NCI-H1436 (cell line): ENCODE data around the gene TKT.
"Not testable (repeated sequence)": the region's sequence is repeated elsewhere in the genome, so short reads cannot be mapped to it uniquely, and the experiment has no call there.

Experiments
- DNase-seq: peaks from one replicate; lab custom pipeline; 2025; lab: John Stamatoyannopoulos, UW

Gene TKT

DNA sequence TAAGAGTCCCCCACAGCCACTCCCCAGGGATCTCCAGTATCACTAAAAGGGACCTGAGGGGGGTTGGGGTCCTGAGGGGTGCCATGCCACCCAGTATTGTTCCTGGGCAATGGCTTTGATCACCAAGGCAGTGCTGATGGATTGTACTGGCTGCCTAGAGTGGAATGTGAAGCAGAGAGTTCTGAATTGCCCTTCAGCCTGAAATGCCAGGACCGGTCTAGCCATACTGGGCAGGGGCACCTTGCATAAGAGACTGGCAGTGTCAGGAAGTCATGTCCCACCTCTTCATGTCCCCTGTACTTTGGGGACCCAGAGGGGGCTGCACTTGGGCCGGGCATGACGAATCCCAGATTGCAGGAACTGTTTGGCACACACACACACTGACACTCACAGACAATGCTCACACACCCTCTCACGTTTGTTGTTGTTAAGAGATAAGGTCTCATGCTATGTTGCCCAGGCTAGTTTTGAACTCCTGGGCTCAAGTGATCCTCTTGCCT is 4.5 kb upstream of the TKT start:
- DNase-seq, result no peak

DNA sequence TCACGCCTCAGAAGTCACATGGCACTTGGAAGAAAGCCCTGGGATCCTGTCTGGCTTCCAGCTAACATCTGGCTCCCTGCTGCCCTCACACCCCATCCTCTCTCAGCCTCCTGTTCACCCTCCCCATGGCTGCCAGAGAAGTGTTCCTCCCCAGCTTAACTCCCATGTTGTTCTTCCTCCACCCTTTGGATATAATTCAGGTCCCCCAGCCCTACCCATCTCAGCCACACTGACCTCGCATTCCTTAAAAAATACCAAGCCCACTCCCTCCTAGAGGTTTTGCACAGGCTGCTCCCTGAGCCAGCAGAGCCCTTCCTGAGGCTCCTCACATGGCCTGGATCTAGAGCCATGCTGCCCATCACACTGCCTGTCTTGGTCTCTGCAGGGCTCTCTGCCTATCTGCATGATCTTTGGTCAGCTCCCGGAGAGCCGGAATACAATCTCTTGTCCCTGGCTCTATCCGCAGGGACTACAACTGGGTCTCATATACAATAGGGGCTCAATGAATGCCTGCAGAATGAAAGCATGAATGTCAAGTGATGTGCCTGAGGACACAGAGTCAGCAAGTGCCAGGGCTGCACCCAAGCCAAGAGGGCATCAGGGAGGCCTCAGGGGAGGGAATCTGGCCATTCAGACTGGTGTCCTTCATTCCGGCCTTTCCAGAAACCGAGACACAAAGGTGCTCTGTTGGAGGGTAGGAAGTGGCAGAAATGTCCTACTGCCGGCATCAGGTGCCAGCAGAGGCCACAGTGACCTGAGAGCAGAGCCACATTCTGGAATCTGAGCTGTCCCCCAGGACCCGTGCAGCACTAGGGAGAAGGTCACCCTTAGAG is 3.8 kb upstream of the TKT start:
- DNase-seq, result no peak

DNA sequence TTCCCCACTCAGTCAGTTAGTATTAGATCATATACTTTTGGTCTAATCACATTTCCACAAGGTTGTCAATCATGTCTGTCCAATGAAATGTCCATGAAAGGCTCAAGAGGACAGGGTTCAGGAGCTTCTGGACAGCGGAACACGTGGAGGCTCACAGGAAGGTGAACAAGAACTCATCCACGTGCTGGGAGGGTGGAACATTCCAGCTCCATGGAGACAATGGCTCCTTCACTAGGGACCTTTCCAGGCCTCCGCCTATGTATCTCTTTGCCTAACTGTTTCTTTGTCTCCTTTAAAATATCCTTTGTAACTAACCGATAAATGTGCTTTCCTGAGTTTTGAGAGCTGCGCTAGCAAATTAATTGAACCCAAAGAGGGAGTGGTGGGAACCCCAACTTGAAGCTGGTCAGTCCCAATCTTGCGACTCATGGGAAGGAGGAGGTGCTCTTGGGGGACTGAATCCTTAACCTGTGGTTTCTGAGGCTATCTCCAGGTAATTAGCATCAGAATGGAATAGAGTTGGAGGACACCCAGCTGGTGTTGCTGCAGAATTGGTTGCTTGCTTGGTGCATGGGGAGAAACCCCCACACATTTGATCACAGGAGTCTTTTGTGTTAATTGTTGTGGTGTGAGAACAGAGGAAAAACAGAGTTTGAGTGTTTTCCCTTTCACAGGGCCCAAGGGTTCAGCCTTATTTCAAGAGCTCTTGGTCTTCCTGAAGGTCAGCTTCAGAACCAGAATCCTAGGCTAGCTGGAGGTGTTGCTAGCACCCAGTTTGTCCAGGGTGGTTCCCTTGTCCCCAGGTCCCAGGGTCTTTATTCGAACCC is 3.0 kb upstream of the TKT start:
- no peak for DNase-seq

DNA sequence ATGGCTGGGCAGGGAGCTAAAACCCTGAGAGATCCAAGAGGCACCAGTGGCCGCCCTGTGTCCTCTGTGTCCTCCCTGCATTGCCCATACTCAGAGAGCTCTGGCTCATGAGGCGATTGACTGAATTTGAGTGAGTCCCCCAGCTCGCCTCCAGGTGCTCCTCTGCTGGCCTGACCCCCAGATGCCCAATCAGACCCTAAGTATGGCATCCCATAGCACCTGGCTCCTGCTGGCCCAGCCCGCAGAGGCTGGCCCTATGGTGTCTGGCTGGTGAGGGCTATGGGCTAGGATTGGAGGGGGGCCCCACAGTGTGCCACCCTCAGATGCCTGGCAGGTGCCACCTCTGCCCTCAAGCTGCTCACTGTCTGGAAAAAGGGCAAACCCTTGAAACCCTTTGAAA is 1.6 kb upstream of the TKT start:
- no peak for DNase-seq

DNA sequence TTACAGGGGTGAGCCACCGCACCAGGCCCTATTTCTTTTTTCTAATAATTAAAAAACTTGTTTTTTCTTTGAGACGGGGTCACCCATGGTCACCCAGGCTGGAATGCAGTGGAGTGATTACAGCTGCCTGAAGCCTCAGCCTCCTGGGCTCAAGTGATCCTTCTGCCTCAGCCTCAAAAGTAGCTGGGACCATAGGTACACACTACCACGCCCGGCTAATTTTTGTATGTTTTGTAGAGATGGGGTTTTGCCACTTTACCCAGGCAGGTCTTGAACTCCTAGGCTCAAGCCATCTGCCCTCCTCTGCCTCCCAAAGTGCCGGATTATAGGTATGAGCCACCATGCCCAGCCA is 858 bp upstream of the TKT start:
- DNase-seq, result no peak

DNA sequence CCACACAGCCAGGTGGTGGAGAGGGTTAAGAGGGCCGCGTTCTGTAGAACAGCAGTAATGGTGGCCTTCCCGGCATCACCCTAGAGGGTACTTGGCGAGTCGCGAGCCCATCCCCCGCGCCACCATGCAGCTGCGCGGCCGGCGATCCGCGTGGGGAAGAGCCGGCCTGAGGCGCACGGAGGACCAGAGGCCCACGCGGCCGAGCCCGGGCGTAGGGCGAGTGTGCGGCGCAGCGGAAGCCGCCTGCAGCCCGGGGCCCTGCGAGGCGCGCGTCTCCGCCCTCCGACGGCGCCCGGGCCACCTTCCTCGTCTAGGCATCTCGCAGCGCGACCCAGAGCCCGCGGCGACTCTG is 423 bp downstream of the TKT start:
- DNase-seq, result no peak

DNA sequence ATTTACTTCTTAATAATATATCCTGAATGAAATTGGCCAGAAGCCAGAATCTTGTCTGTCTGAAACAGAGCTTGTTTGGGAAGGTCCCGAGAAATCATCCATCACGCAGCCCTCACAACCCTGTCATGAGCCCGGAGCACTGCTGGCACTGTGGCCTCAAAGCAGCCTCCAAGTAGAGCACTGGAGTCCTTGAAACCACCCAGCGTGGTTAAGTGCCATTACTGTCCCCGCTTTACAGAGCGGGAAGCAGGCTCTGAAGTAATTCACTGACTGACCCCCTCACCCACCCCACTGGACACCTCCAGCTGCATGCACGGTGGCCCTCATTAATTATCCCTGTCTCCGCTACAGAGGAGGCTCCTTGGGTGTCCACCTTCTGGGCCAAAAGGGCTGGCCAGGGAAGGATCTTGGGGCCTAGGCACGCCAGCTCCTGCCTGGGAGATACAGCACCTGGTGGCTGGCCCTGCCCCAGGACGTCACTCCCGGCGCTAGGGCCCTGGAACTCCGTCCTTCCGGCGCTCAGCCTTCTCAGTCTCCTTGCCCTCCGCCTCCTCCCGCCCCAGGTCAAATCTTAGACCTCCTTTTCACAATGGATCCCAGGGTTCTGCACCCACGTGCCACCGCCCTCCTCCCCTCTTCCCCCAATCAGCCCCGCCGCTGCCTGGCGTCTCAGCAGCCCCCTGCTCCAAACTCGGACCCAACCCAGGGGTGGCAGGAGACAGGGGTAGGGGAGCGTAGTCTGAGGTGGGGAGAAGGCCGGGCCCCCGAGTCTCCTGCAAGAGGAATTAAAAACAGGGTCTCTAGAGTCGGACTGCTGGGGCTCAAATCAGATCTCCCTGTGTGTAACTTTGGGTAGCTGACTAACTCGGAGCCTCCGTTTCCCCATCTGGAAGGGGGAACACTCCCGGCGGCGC is 1.1 kb downstream of the TKT start:
- DNase-seq, result peak; percentile 3

DNA sequence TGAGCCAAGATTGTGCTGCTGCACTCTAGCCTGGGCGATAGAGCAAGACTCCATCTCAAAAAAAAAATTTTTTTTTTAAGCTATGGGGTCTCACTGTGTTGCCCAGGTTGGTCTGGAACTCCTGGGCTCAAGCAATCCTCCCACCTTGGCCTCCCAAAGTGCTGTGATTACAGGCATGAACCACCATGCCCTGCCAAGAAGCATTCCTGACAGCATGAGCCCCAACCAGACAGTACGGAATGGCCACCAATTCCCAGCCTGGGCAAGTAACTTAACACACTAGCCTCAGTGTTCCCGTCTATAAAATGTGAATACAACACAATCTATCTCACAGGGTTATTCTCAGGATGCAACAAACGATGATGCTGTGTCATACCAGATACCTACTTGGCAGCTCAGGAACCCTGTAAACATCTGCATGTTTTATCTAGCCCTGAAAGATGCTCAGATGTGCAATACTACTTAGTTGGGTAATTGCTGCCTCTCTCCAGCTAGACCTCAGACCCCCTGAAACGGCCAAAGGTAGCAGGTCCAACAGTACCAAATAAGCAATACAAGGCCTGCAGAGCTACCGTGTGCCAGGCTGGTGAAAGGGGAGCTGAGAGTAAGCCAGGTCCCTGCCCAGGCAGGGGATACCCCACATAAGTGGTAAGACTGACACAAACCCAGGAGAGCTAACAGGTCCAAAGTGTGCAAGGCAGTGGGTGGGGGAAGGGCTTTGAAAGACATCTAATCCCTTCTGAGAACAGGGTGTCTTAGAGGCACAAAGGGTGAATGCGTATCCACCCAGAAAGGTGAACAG is 1.9 kb downstream of the TKT start:
- DNase-seq, result no peak

DNA sequence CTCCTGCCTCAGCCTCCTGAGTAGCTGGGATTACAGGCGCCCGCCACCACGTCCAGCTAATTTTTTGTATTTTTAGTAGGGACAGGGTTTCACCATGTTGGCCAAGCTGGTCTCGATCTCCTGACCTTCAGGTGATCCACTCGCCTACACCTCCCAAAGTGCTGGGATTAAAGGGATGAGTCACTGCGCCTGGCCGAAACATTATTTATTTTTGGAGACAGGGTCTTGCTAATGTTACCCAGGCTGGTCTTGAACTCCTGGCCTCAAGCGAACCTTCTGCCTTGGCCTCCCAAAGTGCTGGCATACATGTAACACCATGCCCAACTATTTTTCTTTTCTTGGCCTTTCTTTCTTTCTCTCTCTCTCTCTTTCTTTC is 2.9 kb downstream of the TKT start:
- DNase-seq, result not testable (repeated sequence)

DNA sequence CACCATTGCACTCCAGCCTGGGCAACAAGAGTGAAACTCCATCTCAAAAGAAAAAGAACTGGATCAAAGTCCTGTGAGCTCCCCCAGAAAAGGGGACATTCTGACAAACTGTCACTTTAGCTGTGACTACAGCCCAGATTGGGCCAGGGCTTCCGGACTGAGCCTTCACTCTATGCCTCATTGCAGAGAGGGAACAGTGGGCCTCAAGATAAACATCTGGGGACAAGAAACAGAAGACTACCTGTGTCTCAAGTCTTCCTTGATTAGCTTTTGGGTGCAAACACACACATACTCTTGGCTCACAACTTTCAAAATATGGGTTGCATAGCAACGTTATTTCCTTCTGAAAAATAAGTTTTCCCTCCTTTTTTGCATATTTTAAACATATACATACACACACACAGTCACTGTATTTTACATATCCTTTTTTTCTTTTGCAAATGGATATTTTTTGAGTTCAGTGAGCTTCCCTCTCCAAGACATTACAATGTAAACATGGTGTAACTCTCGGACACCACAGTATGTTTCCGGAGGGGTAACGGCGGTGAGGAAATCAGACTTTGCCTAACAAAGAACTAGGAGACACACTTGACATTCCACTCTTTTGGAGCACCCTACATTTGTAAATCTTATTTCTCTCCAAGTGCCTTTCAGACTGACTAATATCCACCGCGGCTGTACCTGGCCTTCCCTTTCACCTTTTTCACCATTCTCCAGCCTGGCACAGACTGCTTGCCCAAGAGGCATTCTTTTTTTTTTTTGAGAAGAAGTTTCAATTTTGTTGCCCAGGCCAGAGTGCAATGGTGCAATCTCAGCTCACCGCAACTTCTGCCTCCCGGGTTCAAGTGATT is 3.5 kb downstream of the TKT start:
- DNase-seq, result no peak

DNA sequence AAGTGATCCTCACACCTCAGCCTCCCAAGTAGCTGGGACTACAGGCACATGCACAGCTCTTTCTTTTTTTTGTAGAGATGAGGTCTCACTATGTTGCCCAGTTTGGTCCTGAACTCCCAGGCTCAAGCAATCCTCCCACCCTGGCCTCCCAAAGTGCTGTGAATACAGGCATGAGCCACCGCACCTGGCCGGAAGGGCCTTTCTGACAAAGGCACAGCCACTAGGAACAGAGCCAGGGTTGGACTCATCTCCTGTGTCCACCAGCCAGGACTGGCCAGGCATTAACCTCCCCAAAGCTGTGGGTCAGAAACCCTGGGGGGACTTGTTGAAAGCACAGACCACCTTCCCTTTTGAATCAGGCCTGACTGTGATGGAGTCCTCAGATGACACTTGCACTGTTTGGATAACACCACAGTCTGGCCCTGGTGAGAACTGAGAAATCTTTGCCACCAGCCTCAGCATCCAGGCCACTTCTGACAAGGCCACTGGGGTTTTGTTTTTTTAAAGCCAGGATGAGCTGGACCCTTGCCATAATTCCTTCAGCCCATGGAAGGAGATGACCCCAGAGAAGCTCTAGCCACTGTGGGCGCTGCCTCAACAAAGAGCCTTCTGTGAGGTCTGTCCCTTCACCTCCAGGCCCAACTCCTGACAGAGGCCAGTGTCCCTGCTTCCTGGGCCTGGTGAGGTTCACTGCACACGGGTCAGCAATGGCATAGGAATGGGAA is 4.8 kb downstream of the TKT start:
- DNase-seq, result no peak

DNA sequence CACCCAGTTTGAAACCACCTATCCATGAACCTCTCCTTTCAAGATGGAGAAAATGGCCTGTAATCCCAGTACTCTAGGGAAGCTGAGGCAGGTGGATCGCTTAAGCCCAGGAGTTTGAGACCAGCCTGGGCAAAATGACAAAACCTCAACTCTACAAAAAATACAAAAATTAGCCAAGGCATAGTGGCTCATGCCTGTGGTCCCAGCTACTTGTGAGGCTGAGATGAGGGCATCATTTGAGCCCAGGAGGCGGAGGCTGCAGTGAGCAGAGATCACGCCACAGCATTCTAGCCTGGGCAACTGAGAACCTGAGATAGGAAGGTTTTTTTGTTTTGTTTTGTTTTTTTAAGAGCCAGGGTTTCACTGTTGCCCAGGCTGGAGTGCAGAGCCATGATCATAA is 5.4 kb downstream of the TKT start:
- DNase-seq, result no peak

DNA sequence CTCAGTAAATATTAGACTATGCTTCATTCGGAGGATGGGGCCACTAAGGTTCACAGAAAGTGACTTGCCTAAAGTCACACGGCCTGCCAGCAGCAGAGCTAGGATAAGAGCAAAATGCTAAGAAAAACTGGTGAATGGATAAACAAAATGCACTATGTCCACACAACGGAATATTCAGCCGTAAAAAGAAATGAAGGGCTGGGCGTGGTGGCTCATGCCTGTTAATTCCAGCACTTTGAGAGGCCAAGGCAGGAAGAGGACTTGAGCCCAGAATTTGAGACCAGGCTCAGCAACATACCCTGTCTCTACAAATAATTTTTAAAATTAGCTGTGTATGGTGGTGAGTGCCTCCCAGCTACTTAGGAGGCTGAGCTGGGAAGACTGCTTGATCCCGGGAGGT is 7.7 kb downstream of the TKT start:
- no peak for DNase-seq

DNA sequence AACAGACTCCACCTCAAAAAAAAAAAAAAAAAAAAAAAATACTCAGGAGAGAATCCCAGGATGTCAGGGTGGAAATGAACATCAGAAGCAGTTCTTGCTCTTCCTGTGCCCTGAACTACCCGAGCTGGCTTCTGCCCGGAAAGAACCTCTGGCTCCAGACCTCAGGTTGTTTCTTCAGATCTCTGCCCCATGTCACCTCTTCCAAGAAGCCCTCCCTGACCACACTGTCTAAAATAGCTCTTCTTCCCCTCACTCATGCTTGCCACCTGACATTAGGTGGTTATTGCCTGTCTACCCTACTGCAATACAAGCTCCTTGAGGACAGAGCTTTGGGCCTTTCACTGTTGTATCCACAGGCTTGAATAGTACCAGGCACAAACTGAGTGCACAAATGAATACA is 8.2 kb downstream of the TKT start:
- DNase-seq, result no peak

DNA sequence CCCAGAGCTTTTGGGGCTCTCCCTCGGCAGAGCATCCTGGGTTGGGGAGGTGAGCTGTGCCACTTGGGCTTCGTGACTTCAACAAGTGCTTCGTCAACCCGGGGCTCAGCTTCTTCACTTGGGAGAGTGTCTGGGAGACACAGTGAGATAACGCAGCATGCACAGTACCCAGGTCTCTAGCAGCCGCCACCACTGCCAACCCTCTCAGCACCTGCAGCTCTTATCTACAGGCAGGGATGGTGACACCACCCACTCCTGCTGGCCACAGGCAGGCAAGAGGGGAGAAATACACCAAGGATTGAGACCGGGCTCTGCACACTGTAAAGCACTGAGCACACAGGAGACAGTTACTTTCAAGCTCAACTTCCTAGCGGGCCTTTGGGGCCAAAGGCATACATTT is 11.6 kb downstream of the TKT start:
- no peak for DNase-seq

DNA sequence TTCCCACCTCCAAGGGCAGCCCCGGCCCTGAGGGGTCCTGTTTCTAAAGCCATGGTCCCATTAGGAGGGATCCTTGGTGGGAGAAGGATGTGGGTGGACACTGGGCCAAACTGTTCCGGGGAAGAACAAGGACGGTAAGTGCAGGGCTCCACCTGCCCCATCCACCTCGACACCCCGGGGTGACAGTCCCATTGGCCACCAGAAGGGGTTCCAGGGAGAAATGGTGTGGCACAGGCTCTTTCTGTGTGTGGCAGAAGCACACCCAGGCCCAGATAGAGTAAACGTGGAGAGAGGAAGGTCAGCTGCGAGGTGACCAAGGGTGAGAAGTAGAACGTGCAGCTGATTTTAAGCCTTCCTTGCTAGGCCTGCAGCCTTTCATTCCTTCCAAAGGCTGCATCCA is 12.0 kb downstream of the TKT start:
- DNase-seq, result no peak

DNA sequence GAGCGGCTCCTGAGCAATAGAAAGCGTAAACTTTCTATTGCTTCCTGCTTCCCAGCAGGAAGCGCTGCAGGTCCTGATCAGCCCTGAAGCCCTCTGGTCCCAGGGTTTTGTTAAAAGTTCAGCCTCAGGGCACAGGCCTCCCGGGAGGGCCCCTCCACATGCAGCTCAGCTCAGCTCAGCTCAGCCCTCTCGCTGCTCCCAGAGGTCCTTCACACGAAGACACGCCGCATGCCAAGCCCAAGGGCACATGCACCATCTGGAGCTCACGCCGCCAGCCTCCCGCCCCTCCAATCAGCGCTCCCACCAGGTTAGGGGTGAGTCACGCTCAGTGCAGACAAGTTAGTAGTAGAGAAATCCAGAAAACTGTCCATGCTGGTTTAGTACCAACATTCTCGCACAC is 12.7 kb downstream of the TKT start:
- DNase-seq, result peak; percentile 39

DNA sequence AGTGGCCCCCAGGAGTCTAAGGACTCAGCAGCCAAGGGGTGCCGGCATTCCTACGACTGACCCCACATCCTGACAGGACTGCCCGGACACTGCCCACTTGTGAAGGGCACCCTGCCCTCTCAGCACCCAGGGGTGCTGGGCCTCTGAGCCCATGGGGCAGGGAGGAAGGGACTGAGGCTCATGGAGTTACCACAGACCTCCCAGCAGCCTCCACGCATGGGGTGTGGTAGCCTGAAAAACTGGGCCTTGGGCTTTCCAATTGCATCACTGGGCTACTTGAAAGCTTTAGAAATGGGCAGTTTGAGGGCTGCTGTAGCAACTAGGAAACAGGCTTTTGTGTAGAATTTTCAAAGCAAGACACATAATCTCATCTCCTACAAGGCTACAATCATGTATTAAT is 13.2 kb downstream of the TKT start:
- no peak for DNase-seq

DNA sequence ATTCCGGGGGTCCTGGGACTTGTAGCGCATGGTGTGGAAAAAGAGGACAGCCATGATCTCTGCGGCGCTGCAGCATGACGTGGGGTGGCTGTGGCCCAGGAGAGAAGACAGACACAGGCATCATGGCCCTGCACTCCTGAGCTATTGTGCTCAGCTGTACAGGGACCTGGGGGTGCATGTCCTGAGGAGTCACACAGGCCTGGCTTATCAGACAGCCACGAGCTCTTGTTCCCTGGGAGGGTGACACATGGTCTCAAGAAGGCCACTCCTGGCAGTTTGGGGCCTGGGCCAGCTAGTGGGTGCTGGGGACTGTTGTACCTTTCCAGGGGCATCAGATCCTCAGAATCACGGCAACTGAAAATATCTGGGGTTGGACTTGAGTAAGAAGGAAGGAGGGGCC is 13.7 kb downstream of the TKT start:
- DNase-seq, result no peak
